NOMO-1 (cell line): ENCODE results near the gene CAV1.
"Not testable (repeated sequence)": the region's sequence is repeated elsewhere in the genome, so short reads cannot be mapped to it uniquely, and the experiment has no call there.

Source experiments
- DNase-seq, 2 experiments: peaks; one replicate each; lab custom pipeline; 2025; ENCODE audit not compliant: unreplicated experiment in 2 of 2; lab: John Stamatoyannopoulos, UW

Gene CAV1, protein sequence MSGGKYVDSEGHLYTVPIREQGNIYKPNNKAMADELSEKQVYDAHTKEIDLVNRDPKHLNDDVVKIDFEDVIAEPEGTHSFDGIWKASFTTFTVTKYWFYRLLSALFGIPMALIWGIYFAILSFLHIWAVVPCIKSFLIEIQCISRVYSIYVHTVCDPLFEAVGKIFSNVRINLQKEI

DNA sequence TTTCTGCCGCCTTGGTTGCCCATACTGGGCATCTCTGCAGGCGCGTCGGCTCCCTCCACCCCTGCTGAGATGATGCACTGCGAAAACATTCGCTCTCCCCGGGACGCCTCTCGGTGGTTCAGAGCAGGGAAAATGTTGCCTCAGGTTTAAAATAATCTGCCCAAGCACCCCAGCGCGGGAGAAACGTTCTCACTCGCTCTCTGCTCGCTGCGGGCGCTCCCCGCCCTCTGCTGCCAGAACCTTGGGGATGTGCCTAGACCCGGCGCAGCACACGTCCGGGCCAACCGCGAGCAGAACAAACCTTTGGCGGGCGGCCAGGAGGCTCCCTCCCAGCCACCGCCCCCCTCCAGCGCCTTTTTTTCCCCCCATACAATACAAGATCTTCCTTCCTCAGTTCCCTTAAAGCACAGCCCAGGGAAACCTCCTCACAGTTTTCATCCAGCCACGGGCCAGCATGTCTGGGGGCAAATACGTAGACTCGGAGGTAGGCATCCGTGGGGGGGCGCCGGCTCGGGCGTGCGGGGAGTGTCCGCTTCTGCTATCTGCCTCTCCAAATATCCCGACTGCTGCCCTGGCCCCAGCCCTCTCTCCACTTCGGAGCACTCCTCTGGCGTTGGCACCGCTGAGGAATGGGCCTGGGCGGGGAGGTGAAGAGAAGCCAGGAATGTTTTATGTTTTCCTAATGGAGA is at the start of gene CAV1:
Gene CAV1, plus strand, starts transcription at position 428 of the 689 bp plus-strand sequence. Its CDS starts 27 bp downstream, at position 455.
- DNase-seq: no peak

DNA sequence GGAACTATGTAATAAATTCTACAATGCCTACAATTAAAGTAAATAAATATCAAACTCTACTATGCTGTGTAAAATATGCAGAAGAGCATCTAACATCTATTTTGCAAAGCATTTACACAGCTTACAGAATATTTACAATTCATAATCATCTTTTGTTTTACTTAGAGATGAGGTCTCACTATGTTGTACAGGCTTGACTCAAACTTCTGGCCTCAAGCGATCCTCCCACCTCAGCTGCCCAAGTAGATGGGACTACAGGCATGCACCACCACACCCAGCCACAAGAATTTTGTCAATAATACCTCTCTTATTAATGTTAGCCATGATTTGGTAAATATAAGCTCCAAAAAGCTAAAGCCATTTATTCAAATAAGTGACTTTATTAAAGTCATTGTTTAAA is 47.2 kb upstream of the CAV1 start:
- no peak for DNase-seq

DNA sequence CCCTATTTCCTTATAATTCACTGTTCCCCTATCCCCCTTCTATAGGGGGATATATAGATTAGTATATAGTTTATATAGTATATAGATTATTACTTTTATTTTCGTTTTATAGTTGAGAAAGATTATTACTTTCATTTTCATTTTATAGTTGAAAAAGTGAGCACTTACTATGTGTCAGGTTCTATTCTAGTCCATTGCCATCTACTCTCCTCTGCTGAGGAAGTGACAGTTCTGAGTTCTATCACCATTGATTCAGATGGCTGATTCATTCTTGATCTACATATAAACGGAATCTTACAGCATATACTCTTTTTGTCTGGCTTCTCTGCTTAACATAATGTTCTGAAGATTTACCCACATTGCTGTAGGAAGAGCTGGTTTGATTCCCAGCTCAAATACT is 46.0 kb upstream of the CAV1 start:
- DNase-seq: no peak

DNA sequence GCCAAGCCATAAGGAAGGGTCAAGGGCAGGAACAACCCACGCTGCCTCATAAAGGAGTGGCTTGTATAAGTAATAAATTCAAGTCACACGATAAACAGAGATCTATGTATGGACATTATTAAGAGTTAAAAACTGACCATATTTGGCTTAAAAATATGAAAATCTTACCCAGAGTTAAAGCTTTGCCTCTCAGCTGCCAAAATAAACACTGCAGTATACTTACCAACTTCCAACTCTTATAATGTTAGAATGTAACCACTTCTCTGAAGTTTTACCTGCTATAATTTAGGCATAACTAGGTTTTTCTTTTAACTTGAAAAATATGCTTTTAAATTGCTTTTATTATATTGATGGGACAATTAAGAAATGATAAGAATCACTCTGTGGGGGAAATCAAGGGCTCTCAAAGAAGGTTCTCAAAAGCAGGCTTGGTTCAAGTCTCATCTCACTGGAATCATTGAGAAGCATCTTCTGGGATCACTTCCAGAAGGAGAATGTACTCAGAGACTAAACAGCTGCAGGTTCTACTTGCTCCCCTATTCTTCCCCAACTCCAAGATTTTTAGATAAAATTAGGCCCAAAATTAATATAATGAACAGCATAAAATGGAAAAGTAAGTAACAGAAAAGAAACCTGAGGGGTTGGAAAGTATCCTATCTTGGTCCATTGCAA is 41.4 kb upstream of the CAV1 start:
- no peak for DNase-seq

DNA sequence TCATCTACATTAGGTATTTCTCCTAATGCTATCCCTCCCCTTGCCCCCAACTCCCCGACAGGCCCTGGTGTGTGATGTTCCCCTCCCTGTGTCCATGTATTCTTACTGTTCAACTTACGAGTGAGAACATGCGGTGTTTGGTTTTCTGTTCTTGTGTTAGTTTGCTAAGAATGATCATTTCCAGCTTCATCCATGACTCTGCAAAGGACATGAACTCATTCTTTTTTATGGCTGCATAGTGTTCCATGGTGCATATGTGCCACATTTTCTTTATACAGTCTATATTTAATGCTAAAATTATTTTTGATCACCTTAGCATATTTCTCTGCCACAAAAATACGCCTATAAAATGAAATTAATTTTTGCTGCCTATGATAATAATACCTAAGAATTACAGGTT is 40.4 kb upstream of the CAV1 start:
- not testable (repeated sequence) for DNase-seq

DNA sequence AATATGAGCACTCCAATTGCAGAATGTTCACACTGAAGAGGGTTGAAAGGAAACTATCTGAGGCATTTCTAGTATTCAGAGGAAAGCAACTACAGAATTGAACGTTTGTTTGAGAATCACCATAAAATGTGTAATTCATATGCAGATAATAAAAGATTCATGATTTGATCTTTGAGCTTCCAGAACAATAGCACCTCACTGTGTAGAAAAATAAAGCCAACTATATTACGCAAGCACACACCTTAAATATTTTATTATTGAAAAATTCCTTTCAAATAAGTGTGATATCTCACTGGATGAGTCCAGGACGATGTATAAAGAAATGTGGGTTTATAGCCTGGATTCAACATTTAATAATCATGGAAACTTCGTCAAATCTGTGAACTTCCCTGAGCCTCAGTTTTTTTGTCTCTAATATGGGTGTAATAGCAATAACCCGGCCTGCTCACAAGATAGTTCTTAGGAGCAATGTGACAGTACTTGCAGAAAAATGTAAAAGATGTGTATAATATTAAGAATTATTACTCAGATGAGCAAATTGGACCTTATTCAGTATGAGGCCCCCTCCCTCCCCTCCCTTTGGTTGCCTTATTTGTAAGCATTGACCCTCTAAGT is 36.8 kb upstream of the CAV1 start:
- DNase-seq: no peak

DNA sequence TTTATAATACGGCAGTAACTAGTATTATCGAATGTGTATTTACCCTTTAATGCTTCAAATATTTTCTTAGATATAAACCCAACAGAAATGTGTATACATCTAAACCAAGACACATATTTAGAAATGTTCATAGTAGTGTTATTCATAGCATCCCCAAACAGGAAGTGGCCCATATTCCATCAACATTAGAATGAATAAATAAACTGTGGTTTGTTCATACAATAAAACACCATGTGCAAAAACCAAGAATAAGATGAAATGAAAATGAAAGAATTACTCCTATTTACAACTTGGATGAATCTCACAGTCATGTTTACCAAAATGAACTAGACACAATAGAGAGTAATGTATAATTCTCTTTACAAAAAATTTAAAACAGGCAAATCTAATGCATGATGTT is 34.5 kb upstream of the CAV1 start:
- DNase-seq: no peak

DNA sequence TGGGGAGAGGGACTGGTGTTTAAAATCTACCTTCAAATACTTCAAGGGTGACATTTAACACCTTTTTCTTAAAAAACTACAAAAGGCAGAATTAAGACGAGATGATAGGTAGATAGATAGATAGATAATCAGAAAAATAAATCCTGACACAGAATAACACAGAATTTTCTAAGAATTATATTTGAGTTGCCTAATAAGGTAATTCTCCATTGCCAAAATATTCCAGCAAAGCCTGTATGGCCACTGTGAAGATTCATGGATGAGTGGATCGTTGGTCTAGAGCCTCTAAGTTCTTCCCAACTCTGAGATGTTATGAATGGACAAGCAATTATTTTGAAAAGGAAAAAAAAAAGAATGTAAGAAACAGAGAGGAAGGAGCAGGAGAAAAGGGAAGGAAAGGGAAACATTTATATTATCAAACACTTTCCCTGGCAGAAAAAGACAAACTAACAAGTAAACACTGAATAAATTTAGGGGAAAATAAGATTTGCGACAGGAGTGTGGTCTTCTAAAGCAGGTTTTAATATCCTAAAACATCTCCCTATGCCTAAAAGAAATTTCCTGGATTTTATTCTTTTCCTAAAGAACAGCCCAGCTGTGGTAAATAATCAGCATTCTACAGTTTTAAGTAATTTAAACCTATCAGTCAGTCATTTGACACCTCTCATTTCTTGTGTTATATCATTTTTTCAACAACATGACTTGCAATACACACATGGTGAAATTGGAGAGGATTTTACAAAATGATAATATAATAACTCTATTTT is 32.8 kb upstream of the CAV1 start:
- DNase-seq: no peak

DNA sequence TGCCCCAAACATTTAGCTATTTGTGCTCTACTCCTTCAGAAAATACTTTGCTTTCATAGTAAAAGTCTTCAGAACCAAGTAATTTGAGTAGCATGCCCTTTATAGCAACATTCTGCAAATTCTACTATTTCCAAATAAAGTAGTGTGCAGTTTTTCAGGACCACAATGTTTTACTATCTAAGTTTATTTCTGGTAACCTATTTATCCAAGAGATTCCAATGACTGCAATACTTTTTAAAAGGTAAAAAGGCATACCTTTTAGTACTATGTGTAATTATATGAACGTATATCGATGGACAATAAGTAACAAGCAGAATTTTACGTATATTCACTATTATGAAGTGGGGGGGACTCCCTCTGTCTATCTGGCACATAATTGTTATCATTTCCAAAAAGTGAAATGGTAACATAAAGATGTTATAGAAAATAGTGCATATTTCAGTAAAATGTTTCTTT is 32.2 kb upstream of the CAV1 start:
- DNase-seq: no peak

DNA sequence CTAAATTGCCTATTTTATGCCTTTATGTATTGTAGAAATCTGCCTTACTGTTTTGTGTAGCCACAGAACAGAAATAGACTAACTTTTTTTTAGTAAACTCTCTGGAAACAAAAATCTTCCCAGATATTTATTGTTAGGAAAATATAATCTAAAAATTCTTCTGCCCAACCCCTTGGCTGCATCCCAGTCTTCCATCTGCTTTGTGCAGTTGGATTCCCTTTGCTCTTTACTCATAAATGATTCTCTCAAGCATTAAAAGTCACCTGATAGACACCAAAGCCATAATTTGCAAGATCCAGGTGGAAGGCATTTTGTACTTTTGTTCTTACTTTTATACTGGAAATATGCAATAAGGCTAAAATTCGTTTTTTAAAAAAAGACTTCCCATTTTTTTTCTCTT is 31.4 kb upstream of the CAV1 start:
- no peak for DNase-seq

DNA sequence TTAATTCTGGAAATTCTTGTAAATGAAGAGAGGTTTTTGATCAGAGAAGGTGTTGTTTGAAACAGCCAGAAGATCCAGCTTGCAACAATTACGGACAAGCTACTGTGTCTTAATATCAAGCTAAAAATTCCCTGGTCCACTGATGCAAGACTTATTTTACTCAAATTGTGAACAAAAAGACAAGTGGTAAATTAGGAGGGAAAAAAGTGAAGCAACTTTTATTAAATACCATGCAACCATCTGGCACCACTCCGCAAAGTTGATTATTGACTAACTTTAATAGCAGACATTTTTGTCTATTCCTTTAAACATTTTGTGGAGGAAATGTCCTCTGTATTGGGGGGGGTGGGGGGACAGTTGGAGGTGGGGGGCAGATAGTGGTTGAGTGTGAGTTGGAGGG is 30.4 kb upstream of the CAV1 start:
- DNase-seq: no peak

DNA sequence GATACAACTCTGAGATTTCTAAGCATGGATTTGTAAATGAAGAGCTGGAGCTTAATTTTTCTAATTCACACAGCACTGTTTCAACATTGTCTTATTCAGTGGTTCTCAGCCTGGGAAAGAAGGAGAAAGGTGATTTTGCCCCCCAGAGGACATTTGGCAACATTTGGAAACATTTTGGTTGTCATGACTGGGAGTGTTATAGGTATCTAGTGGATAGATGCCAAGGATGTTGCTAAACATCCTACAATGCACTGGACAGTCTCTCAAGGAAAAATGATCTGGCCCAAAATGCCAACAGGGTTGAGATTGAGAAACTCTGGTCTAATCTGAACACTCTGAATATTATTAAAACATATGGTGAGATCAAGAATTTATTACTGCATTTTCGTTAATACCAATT is 29.1 kb upstream of the CAV1 start:
- no peak for DNase-seq

DNA sequence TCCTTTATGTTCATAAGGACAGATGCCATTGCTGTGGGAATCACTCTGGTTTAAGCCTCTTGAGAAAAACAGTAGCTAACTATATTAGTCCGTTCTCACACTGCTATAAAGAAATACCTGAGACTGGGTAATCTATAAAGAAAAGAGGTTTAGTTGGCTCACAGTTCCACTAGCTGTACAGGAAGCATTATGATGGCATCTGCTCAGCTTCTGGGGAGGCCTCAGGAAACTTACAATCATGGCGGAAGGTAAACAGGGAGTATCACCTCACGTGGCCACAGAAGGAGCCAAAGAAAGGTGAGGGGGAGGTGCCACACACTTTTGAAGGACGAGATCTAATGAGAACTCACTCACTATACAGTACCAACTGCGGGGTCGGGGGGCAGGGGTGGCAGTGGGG is 28.2 kb upstream of the CAV1 start:
- no peak for DNase-seq

DNA sequence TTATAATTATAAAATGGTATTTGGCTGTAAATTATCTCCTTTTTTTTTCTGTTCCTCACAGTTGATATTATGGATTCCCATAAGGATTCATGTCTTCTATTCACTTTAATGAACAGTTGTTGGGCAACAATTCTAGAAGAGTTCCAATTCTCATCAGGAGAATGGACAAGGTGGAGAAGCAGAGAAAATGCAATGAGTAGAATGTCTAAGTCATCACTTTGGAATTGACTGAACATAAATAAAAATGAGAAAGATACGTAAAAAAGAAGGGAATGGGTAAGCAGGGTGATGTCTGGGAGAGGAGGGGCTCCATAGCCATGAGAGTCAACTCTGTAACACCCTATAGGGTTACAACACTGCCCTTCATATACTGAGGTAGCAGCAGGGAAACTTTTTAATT is 27.1 kb upstream of the CAV1 start:
- no peak for DNase-seq

DNA sequence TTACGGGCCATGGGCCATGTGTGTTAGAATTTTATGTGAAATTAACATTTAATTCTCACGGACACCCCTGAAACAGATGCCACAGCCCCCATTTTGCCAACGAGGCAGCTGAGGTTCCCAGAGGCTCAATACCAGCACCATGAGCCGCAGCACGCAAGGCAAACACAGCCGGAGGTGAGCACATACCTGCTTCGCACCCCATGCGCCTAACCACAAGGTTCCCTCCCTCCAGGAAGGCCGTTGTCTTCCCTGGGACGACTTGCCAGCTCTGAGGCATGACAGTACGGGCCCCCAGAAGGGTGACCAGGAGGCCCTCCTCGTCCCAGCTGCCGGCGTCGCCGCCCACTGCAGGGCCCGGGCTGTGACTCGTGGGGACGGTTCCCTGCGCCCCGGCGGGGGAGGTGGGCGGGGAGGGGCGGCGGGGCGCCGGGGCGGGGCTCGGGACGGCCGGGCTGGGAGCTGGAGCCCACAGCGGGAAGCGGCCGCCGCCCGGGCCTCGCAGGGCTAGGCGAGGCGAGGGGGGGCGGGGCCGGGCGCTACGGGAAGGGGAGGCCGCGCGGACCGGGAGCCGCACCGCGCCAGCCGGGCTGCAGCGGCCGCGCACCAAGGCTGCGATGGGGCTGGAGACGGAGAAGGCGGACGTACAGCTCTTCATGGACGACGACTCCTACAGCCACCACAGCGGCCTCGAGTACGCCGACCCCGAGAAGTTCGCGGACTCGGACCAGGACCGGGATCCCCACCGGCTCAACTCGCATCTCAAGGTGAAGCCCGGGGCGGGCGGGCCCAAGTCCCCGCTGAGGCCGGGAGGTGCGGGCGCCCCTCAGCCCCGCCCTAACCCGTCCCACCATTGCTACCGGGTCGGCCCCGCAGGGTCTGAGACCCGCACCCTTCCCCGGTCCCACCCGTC is 25.4 kb upstream of the CAV1 start, which contains the start of gene CAV2:
Gene CAV2, plus strand, starts transcription at position 571 of the 910 bp plus-strand sequence. Its CDS starts 44 bp downstream, at position 615.
- DNase-seq: no peak

DNA sequence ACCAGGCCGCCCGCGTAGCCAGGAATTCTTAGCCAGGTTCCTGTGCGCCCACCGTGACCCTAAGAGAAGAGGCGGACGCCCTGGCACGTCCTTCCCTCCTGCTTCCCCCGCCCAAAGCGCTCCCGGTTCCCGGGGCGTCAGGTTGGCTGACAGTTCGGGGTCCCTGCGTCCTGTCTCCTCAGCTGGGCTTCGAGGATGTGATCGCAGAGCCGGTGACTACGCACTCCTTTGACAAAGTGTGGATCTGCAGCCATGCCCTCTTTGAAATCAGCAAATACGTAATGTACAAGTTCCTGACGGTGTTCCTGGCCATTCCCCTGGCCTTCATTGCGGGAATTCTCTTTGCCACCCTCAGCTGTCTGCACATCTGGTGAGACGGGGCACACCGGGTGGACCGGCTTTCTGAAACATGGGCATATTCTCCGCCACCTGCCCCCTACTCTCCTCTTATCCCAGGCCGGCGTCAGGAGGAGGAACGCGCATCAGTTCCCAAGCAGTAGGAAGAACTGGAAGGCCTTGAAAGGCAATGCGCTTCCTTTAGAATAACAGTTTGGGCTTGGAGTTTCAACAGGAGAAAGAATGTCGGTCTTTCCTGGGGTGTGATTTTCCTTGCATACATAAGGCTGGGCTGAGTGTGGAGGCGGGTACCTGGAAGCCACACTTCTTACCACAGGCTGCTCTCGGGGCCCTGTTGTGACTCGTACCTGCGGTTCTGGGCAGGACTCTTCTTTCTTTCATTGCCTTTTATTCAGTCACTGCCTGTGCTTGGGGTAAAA is 24.6 kb upstream of the CAV1 start:
- no peak for DNase-seq

DNA sequence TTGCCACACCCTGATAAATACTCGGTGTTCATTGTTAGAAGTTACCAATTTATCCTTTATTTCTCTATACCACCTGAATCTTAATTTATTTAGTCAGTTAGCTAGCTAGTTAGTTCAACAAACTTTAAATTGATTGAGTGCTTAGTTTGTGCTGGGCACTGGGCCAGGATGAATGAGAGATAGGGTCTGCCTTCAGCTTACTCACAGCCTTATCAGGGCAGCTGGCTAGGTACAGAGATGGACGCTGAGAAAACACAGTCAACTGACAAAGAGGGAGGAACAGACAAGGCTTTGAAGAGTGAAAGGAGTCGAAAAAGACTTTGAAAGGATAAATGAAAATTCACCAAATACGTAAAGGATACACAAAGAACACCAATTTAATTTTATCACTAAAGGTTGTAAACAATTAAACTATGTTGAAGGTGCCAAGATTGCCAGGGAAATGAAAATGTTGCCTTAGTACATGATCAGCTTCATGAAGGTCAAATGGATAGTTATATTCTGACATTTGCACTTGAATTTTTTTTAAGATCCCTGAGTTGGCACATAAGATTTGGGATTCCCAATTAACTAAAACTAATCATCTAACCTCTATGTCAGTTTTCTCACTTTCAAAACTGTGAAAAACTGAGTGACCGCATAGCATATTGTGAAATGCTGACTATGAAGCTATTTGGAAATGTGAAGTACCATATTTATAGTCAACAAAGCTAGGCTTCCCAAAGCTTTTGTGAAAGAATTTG is 23.2 kb upstream of the CAV1 start:
- no peak for DNase-seq
